ENCODE results near the gene PLPP3.

Gene PLPP3

DNA sequence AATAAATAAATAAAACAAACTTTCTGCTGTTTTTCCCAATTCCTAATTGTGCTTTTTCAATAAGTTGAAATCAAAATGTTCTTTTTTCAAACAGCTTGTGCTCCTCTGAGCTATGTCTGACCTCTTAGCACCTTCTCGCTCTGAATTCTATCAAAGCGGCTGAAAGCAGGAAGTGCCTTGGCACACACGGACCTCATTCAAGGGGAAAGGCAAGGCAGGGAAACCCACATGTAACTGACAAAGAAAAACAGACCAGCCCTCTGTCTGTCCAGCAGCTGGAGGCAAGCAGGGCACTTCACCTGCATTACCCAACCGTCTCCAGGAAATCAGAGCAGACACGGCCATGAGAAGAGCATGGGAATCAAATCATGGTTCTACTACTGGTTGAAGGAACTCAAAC, 56.7 kb downstream of the PLPP3 start:
- no peak for DNase-seq (ENCODE audit: low read depth in 2 of 2)

DNA sequence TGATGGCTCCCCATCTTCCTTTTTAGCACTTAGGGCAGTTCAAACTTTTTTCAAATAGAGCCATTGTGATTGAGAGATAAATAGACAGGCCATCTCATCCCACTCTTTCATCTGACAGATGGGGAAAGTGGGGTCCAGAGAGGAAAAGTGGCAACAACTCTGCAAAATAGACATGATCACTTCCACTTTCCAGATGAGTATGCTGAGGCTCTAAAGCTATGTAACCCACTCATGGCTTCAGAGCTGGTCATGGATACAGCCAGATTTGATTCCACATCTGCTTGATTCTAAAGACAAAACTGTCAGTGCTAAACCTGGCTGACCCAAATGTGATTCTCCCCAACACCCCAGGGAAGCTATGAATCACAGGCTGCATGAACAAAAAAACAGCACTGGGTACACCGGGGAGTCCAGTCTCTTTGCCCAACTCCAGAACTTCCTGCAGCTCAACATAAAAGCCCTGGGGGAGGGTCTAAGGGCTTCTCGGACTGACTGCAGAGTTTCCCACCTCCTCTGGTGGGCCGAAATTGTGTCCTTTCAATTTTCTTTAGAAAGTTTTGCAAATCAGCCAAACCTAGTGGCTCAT, 59.3 kb downstream of the PLPP3 start:
- no peak for DNase-seq (ENCODE audit: low read depth in 2 of 2)

DNA sequence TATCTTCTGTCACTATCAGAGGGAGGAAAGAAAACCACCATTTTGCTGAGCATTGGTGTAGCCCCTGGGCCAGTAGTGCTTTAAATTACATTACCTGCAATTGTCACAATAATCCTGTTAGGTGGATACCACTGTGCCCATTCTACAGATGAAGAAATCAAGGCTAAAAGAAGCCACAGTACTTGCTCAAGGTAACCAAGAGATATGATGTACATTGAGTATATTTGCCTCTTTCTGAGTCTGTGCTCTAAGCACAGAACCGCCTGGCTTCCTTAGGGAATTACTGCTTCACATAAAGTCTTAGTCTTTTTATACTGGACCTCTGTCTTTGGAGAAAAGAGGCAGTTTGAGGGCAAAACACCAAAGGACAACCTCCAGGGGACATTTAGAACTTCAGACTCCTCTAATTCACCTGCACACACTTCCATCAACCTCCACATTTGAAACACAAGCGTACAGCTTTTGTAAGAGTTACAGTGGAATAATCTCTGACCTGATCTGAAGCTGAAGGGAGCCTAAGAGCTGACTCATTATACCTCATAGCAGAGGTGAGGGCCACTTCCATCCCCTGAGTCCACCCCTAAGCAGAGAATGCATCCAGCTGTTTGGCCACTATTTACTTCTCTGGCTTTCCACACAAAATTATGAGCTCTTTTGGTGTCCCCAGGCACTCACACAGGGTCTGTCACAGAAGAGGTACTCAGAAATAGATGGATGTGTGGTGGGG, 61.8 kb downstream of the PLPP3 start:
- no peak for DNase-seq (ENCODE audit: low read depth in 2 of 2)

DNA sequence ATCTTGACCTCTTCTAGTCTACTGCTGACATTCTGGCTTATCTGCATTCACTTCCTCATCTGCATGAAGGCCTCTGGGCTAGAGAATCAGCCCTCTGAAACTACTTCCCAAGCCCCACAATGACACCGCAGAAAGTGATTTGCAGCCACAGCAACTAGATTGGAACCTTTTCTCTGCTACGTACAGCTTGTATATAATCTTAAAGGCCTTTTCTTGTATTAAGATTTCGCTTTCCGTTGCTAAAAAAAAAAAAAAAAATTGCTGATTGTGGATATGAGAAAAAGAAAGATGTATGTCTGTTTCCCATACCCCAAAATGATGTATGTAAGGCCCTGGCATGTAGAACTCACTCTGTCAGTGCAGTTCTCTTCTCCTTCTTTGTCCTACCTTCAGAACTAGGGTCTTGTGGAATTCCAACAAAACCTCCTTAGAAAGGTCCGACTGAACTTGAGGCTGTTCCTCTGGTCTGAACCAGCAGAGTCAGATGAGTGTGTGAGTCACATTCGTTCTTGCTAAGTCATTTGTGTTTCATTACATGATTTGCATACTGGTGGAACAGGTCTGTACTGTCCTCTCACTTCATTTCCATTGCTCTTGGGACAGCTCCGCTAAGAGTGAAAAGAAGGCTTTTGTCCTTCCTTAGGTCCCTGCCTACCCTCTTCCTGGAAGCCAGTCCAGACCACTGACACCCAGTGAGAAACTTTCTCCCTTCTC, 62.7 kb downstream of the PLPP3 start:
- DNase-seq (ENCODE audit: low read depth in 2 of 2): no peak

DNA sequence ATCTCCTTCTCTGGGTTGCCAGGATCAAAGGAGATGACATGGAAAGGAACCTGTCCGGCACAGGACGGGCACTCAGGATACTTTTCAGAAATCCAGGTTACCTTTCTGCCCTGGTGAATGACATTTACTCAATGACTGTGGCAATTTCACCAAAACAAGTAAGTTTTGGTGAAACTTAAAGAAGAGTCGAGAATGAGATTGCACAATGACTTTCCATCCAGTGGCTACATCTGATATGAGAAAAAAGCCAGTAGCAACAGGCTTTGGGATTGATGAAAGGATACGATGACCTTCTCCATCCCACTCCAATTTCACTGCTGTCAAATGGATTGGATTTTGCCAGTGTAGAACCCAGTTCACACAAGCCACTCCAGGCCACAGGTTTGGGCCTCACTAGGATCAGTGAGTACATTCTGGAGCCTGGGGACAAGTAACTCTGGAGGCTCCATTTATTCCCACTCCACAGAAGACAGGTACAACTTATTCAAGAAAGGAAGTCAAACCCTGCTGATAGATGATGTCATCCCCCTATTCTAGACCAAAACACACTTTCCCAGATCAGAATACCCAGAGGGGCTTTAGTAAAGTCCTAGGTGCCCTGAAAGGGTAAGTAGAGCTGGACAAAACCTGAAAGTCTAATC, 63.3 kb downstream of the PLPP3 start:
- no peak for DNase-seq (ENCODE audit: low read depth in 2 of 2)

DNA sequence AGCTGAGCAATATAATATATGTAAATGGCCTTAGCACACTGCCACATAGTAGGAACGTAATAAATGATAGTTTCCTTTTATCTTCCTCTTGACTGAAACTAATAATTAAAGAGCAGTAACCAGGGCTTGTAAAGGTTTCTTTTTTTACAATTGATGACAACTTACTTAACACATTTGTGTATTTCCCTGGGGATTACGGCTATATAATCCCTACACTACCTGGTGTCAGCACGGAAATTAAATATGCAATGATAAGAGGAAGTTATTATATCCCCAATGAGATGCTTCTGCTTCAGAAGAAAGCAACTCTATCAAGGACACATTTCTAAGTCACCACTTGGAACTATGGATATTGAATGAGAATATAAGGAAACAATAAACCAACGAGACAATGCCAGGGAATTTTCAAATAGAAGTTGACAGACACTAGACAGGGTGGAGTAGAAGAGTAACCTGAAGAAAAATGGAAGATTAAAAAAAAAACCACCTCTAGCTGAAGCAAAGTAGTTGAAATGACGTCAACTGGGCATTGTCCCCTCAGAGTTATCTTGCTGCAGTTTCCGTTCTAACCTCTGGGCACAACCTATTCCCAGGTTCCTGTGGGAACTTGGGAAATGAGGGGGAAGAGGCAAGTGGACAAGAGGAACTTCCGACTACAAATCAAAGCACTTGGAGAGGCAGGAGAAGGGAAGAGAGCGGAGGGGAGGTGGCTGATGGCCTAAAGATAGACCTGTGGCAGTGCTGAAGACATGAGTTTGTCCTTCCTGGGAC, 66.5 kb downstream of the PLPP3 start:
- no peak for DNase-seq (ENCODE audit: low read depth in 2 of 2)

DNA sequence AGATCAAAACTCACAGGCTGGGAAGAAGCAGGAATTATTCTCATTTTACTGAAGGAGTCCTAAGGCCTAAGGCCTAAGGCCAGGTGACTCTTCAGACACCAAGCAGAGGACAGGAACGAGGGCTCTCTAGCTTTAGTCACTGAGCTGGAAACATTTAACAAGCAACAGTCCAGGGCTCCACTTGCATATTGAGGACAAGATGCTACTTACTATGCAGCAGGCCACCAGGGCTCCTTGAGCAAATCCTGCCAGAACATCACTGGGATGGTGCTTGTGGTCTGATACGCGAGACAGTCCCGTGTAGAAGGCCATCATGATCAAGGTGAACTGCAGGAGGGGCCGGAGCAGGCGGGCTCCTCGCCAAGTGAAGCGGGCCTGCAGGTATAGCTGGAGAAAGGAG, 67.6 kb downstream of the PLPP3 start:
- no peak for DNase-seq (ENCODE audit: low read depth in 2 of 2)

DNA sequence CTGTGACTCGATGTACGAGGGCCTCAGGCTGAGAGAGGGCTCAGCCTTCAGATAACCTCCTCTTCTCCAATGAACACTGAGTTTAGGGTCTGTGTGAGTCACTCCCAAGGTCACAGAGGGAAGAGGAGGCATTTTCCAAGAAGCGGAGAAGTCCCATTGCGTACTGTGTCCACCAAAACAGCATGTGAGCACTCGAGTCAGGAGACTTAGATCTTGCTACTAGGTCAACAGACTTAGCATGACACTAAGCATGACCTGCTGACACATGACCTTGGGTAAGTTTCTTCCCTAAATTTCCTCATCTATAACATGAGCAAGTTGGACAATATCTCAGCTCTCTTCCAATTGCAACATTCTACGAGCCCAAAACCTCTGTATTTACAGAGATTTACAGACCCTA, 68.0 kb downstream of the PLPP3 start:
- no peak for DNase-seq (ENCODE audit: low read depth in 2 of 2)

DNA sequence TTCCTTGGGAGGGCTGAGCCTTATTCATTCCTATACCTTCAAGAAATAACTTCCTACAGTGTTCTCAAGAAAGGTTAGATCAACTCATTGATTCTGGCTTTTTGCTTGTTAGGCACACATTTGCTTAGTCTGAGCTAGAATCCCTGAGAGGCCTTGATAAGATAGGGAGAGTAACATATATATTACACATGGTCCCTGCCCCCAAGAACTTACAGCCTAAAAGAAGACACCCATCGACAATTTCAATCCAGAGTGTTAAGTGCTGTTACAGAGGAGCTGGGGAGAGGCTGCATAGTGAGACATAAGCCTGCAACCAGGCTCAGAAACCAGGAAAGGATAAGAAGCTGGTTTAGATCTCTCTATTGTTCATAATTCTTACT, 68.7 kb downstream of the PLPP3 start:
- no peak for DNase-seq (ENCODE audit: low read depth in 2 of 2)

DNA sequence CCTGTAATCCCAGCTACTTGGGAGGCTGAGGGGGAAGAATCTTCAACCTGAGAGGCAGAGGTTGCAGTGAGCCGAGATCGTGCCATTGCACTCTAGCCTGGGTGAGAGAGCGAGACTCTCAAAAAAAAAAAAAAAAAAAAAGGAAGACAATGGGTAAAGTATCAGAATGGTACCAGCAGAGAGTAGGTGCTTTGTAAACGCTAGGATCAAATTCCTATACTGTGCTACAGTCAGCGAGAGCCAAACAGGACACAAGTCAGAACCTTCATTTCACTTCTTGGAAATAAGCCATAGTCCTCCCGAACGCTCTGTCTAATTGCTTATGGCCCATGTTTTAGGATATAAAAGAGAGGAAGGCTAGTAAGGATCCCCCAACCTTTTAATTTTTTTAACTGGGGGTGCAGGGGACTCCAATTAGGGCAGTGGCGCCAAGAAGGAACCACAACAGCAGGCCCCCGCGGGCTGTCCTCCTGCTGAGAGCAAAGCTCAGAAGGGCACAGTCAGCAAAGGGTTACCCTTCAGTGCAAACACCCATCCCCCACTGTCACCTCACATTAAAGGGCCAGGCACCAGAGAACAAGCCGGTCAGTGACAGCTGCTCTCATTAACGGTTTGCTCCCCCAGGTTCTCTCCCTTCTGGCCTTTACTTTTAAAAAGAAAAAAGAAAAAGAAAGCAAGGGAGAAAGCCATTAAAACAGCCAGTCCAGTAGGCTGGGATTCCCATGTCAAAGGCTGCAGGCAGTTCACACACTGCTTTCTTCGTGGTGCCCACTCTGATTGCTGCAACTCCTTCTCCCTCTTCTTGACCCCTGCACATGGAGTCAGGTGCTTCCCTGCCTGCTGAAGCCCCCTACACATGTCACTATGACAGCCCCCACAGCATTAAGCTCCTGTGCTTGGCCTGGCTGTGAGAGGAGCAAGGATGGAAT, 69.4 kb downstream of the PLPP3 start:
- DNase-seq (ENCODE audit: low read depth in 2 of 2): no peak

DNA sequence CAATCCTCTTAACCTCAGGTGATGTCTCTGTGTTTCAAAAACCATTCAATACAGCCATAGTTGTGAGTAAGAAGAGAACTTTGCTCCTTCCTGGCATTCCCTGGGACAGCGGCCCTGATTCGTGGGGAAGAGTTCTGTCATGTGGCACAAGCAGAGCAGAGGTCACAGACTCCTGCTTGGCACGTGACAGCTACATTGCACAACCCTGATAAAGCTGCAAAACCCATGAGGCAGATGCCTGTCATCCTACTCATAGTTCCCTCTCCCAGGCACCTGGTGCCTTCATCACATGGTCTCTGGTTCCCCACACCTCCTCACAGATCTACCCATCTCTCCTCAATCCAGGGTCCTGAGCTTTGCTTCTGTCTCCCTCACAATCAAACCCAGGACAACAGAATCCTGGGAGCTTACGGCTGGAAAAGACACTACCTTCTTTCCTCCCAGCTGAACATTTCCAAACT, 70.8 kb downstream of the PLPP3 start:
- no peak for DNase-seq (ENCODE audit: low read depth in 2 of 2)

DNA sequence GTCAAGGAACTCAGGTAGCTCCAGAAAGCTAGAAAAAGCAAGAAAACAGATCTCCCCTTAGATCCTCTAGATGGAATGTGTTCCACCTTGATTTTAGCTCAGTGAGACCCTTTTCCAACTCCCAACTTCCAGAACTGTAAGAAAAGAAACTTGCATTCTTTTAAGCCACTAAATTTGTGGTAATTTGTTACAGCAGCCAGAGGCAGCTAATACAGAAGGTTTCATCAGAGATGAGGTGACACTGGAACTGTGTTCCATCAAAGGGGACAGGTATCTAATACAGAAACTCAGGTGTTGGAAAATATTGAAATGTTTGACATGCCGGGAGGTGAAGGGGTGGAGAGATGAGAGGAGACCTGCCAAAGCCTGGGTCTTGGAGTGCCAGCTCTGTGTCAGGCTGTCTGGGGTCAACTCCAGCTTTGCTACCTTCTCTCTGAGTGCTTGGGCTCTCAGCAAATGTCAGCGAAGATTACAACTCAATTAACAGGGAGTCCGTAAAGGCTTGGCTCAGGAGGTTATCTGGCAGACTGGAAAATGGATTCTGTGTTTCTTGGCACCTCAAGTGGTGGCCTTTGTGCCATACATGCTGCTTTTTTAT, 71.3 kb downstream of the PLPP3 start:
- no peak for DNase-seq (ENCODE audit: low read depth in 2 of 2)

DNA sequence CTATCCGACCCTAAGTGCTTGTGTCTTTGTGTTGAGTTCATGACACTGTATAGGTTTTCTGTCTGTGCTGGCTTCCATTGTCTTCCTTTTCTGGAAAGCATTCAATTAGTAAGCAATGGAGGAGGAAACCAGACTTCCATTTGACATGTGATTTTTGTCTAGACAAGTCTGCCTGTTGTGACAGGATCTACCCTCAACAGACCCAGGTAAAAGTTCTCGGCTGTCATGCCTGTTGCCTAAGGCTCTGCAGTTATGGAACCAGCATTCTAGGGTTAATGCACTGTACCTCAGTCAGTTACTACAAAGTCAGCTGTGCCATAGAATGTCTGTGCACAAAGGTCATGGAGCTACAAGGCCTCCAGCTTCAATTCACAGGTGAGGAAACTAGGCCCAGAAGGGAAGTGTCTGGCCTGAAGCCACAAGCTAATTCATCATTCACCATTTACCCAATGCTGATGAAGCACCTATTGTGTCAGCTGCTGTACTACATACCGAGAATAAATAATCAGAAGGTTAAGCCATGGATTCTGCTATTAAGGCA, 72.3 kb downstream of the PLPP3 start:
- DNase-seq (ENCODE audit: low read depth in 2 of 2): no peak

DNA sequence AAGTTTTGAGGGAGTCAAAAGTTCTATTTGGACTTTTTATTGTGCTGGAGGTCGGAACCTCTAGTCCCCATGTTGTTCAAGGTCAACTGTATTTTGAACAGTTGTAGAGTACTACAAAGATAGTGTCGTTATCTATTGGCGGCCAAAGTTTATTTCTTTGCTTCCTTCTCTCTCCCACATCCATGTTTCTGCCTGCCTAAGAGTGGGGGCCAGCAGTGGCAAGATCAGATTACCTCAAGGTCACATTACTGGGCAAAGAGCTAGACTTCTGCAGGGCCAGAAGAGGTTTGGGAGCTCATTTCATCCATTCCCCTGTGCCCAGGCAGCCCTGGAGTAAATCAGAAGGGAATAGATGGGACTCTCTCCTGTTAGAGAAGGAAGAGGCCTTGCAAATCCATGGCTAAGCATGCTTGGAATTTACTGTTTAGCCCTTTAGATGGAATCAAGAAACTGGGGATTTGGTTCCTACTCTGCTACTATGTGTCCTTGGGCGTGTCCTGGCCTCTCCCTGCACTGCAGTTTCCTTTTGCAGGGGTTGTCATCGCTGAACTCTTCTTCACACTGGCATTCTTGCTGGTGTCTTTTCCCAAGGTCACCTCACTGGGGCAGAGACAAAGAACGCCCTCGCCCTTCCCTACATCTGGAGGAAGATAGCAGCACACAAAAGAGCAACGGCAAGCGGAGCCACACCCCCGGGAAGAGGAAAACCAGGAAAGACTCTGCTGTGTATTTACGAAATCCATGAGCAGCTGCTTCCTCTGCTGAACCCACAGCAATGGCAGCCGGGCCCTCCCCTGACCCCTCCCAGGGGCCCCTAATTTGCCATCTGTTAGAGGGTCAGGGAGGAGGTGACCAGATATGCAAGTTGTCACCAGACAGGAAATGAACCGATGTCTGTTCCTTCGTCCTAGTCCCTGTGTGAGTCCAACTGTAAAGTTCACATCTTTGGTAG, 73.3 kb downstream of the PLPP3 start:
- no peak for DNase-seq (ENCODE audit: low read depth in 2 of 2)

DNA sequence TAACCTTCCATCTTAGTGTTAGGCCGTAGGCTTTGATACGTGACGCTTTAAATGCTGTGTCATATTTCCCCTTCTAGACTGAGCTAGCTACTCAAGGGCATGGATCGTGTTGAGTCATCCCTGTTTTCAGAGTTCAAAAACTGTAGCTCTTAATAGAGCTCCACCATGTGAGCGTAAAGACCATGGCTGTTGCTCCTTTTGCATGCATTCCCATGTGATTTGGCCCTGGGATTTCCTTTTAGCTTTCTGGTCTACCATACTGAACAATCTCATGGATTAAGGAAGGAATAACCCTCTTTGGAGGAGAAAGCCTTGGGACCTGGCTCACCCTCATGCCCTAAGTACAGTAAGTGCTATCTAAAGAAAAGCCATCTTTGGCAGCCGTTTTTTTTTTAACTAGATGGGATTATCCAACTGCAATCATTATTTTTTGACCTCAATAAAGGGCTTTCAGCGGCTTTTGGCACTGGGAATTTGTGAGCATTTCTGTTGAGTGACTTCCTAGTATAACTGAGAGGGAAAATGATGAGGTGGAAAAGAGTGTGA, 76.6 kb downstream of the PLPP3 start:
- DNase-seq (ENCODE audit: low read depth in 2 of 2): peak in 1 of 2 experiments; percentile 21

DNA sequence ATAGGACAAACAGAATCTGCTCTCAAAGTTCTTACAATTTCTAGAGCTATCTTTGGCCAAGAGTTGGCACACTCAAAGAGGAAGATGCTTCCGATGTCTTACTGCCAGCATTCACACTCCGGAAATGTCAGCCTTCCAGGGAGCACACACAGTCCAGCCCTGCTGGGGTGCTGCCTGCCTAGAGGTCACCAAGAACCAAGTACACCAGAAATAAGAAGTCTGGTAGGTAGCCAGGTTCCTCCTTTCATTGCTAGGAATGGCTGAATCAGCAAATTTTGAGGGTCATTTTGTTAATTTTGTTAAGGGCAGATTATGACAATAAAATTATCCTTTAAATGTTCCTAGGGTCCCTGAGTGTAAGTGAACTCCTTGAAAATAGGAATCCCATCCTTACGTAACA, 77.5 kb downstream of the PLPP3 start:
- DNase-seq (ENCODE audit: low read depth in 2 of 2): no peak

DNA sequence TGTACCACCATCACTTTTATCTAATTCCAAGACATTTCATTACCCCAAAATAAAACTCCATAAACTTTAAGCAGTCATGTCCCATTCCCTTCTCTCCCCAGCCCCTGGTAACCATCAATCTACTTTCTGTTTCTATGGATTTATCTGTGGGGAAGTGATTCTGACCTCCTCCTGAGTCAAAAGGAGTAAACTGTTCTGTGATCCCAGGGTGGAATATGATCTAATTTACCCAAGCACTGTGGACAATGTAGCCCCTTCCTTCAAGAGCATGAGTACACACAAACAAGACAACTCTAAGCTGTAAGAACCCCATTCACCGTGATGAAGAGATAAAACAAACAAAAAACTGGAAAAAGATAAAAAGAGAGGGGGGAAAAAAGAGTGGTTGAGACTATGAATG, 77.9 kb downstream of the PLPP3 start:
- DNase-seq (ENCODE audit: low read depth in 2 of 2): no peak
